ENCODE measurements around the gene ANG. TPM values are rescaled to one million over a fixed set of nuclear protein-coding genes. Genes with fewer than 3 reads are reported as not detected.
"Not testable (repeated sequence)": the region's sequence is repeated elsewhere in the genome, so short reads cannot be mapped to it uniquely, and the experiment has no call there.

Gene ANG
- total RNA-seq, 1 donor from 2014 or later, result 9.1 TPM

DNA sequence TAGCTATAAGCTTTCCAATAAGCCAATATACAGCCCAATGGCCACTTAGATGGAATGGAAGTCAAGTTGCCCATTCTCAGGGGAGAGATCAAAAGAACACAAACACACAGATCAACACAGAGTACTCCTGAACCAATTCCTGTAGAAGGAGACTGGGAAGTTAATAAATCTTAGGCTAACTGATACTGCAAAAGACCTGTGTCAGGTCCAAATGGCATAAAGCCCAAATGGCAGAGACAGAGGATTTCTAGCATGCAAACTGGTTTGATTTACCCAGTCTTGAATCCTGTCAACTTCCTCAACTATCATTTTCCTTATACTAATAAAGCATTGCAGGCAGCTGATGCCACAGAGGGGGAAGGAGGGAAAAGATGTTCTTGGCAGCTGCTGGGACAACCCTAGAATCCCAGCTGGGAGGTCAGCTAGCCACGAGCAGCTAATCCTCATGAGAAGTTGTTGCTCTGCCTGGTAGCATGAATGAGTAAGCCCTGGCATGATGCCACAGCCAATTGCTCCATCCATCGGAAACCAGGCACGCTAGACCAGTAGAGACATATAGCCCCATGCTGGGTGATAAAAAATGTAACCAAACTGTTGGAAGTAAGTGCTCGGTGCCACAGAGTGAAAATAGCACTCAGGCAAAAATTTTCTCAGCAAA is 26.2 kb downstream of the ANG start:
- DNase-seq (ENCODE audit: low spot score), result no peak
- Mint-ChIP-seq H3K9me3 (ENCODE audit: low read depth) (peaks cover 2% of the 10 kb centered on the region), H3K27ac (ENCODE audit: unreplicated experiment) (no peak overlapping the region), H3K27me3 (ENCODE audit: low read depth) (peaks cover 10% of the 10 kb centered on the region), H3K36me3 (ENCODE audit: low read depth) (no peaks in the 10 kb centered on the region), H3K4me3 (ENCODE audit: unreplicated experiment) (no peak overlapping the region), H3K4me1 (ENCODE audit: low read depth) (peaks cover 12% of the 10 kb centered on the region)
- TF ChIP-seq, protein P1, sequence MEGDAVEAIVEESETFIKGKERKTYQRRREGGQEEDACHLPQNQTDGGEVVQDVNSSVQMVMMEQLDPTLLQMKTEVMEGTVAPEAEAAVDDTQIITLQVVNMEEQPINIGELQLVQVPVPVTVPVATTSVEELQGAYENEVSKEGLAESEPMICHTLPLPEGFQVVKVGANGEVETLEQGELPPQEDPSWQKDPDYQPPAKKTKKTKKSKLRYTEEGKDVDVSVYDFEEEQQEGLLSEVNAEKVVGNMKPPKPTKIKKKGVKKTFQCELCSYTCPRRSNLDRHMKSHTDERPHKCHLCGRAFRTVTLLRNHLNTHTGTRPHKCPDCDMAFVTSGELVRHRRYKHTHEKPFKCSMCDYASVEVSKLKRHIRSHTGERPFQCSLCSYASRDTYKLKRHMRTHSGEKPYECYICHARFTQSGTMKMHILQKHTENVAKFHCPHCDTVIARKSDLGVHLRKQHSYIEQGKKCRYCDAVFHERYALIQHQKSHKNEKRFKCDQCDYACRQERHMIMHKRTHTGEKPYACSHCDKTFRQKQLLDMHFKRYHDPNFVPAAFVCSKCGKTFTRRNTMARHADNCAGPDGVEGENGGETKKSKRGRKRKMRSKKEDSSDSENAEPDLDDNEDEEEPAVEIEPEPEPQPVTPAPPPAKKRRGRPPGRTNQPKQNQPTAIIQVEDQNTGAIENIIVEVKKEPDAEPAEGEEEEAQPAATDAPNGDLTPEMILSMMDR (IDR thresholded peaks at IDR 0.05), result no peak

DNA sequence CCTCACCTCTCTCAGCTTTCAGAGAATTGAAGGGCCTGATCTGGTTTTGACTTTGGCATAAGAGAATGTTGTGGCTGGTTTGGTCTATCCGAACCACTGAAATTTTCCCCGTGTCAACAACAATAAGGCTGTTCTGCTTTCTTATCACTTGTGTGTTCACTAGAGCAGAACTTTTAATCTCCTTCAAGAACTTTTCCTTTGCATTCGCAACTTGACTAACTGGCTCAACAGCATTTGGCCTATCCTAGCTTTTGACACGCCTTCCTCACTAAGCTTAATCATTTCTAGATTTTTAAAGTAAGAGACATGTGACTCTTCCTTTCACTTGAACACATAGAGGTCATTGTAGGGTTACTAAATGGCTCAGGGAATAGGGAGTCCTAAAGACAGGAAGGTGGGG is 31.2 kb downstream of the ANG start:
- Mint-ChIP-seq H3K9me3 (ENCODE audit: low read depth) (peaks cover 2% of the 10 kb centered on the region), H3K4me1 (ENCODE audit: low read depth) (peaks cover 7% of the 10 kb centered on the region), H3K27me3 (ENCODE audit: low read depth) (peaks cover 18% of the 10 kb centered on the region), H3K36me3 (ENCODE audit: low read depth) (no peaks in the 10 kb centered on the region), H3K27ac (ENCODE audit: unreplicated experiment) (no peak overlapping the region), H3K4me3 (ENCODE audit: unreplicated experiment) (no peak overlapping the region)
- DNase-seq (ENCODE audit: low spot score), result no peak
- TF ChIP-seq, protein P1 (IDR thresholded peaks at IDR 0.05), result no peak

DNA sequence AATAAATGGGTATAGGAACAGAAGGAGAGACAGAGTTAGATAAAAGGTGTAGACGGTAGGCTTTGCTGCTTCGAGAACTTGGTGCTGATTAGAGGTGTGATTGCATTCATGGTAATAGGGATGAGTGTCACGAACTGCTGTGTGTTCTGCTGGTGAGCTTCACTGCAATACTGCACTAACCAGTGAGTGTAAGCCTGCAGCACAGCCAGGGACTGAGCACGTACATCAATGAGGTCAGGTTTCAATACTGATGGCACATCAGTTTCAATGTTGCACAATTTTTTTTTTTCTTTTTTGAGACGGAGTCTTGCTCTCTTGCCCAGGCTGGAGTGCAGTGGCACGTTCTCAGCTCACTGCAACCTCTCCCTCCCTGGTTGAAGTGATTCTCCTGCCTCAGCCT is 32.2 kb downstream of the ANG start:
- H3K4me1 Mint-ChIP-seq (ENCODE audit: low read depth), result no peaks in the 10 kb centered on the region
- TF ChIP-seq, protein P1 (IDR thresholded peaks at IDR 0.05), result no peak
- peaks cover 22% of the 10 kb centered on the region for H3K27me3 Mint-ChIP-seq (ENCODE audit: low read depth)

DNA sequence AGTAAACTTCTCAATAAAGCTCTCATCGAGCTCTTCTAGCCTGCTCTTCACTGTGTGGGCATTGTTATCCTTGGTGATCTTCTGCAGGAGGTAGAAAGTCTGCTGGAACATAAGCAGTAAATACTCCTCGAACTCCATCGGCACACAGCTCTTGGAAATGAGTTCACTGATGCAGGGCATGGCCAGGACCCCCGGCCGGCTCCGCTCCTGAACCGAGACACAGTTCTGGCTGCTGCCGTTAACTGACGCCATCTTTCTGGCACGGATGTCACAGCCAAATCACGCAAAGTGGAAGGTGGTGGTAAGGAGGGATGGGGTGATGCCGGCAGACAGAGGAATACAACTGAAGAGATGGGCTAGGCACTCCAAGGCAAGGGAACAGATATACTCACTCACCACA is 33.5 kb downstream of the ANG start:
- no peaks in the 10 kb centered on the region for H3K4me1 Mint-ChIP-seq (ENCODE audit: low read depth)
- DNase-seq (ENCODE audit: low spot score), result no peak
- no peak overlapping the region for H3K4me3 Mint-ChIP-seq (ENCODE audit: unreplicated experiment)
- TF ChIP-seq, protein P1 (IDR thresholded peaks at IDR 0.05), result no peak
- H3K27me3 Mint-ChIP-seq (ENCODE audit: low read depth), result peaks cover 24% of the 10 kb centered on the region
- H3K36me3 Mint-ChIP-seq (ENCODE audit: low read depth), result no peaks in the 10 kb centered on the region
- H3K27ac Mint-ChIP-seq (ENCODE audit: unreplicated experiment), result no peak overlapping the region
- H3K9me3 Mint-ChIP-seq (ENCODE audit: low read depth), result no peaks in the 10 kb centered on the region

More for the DNA sequence above, 32.2 kb downstream of the ANG start:
- DNase-seq (ENCODE audit: low spot score), result no peak
- peaks cover 2% of the 10 kb centered on the region for H3K9me3 Mint-ChIP-seq (ENCODE audit: low read depth)
- H3K27ac Mint-ChIP-seq (ENCODE audit: unreplicated experiment), result no peak overlapping the region
- no peak overlapping the region for H3K4me3 Mint-ChIP-seq (ENCODE audit: unreplicated experiment)
- H3K36me3 Mint-ChIP-seq (ENCODE audit: low read depth), result no peaks in the 10 kb centered on the region

DNA sequence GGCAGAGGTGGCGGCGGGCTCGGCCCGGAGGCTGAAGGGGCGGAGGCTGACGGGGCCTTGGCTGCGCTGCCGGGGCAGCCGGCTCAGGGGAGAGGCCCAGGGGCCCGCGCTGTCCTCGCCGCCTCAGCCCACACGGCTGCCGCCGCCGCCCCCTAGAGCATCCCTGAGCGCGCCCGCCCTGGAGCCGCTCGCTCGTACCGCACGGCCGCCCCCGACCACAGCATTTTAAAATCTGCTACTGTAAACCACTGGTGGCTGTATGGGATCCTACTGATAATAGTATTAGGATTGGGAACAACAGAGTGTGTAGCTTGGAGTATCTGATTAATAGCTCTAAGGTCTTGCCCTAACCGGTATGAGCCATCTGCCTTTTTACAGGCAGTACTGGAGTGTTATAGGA is 34.9 kb downstream of the ANG start:
- no peaks in the 10 kb centered on the region for H3K36me3 Mint-ChIP-seq (ENCODE audit: low read depth)
- no peaks in the 10 kb centered on the region for H3K4me1 Mint-ChIP-seq (ENCODE audit: low read depth)
- H3K9me3 Mint-ChIP-seq (ENCODE audit: low read depth), result no peaks in the 10 kb centered on the region
- peaks cover 23% of the 10 kb centered on the region for H3K27me3 Mint-ChIP-seq (ENCODE audit: low read depth)
- no peak for DNase-seq (ENCODE audit: low spot score)
- TF ChIP-seq, protein P1 (IDR thresholded peaks at IDR 0.05), result no peak
- H3K4me3 Mint-ChIP-seq (ENCODE audit: unreplicated experiment), result no peak overlapping the region
- no peak overlapping the region for H3K27ac Mint-ChIP-seq (ENCODE audit: unreplicated experiment)

DNA sequence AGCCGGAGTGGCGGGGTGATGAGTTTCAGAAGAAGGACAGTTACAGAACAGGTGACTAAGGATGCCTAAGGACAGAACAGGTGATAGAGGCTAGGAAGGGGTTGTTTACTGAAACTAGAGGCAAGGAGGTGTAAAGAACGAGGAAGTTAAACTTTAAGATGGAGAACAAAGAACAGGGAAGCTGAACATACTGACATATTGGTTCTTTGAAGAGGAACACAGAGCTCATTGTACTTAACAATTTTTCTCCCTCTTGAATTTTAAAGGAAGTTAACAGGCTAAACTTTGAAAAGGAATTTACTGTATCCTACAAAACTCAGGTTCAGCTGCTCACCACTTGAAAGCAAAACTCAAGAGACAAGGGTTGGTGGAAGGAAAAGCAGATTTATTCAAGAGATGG is 37.6 kb downstream of the ANG start:
- H3K4me1 Mint-ChIP-seq (ENCODE audit: low read depth); H3K9me3 Mint-ChIP-seq (ENCODE audit: low read depth); H3K4me3 Mint-ChIP-seq (ENCODE audit: unreplicated experiment); H3K27ac Mint-ChIP-seq (ENCODE audit: unreplicated experiment); H3K36me3 Mint-ChIP-seq (ENCODE audit: low read depth); DNase-seq (ENCODE audit: low spot score): not testable (repeated sequence)
- peaks cover 23% of the 10 kb centered on the region for H3K27me3 Mint-ChIP-seq (ENCODE audit: low read depth)
